CD4-positive, alpha-beta T cell treated with Interleukin-6 for 4 hours (primary cell): ENCODE results near the gene GDF15.

Experiments
- DNase-seq: peaks from one replicate; pipeline ENCODE4 v3.0.0-alpha.2; 2020; ENCODE audit warnings: mixed read lengths

GDF15 gene

GRCh38 chr19:18419699-18420460, 33.9 kb downstream of the GDF15 start:
- DNase-seq, result peak; percentile 59

- DNase-seq, result no peak
Observed at GRCh38 chr19:18420930-18421329, 35.0 kb downstream of the GDF15 start.

DNA sequence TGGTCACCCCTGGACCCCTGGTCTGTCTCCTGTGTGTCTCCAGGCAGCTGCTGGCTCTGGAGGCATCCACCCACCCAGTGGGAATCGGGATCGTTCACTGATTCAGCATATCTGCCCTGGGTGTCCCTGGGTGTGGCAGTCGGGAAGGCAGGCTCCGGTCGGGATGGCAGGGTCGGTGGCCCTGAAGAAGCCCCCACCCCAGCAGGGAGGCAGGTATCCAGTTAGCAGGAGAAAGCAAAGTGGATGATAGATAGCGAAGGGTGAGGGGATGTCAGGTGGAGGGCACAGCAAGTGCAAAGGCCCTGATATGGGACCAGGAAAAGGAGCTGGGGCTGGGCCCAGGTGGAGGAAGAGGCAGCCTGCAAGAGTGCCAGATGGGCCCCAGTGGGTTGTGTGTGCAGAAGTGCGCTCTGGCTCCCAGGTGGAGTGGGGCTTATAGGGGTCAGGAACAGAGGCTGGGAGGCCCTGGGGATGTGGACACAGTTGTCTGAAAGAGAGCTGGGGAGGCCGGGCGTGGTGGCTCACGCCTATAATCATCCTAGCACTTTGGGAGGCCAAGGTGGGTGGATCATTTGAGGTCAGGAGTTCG, 35.5 kb downstream of the GDF15 start:
- no peak for DNase-seq

DNA sequence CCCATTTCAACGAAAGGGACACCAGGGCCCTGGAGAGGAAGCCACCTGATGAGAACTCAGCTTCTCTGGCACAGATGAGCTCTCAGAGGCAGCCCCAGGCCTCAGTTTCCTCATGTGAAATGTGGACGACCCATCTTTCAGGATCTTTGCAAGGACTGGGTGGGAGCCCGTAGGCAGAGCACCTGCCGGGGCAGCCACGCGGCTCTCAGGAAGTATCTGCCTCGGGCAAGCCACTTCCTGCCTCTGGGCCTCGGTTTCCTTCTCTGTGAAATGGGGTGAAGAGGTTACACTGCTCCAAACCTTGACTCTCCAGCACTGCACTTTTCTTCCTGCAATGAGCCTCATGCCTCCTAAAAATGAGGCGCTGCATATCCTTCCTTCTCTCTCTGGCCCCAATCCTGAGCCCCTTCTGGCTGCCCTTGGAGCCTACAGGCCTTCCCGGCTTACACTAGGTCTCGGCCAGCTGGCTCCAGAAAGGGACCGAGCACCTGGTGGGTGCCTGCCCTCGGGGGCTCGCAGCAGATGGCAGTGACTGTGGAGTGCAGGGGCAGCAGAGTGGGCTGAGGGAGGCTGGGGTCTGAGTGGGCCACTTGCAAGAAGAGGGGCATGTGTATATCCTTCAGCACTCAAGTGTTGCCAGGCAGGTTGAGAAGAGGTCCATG, 36.7 kb downstream of the GDF15 start:
- DNase-seq, result peak; percentile 57

- DNase-seq, result no peak
Observed at GRCh38 chr19:18423258-18424020, 37.5 kb downstream of the GDF15 start.

GRCh38 chr19:18424122-18424889, 38.3 kb downstream of the GDF15 start:
- DNase-seq, result no peak

GRCh38 chr19:18424890-18425514, 39.0 kb downstream of the GDF15 start:
- DNase-seq, result no peak

- DNase-seq, result no peak
Observed at GRCh38 chr19:18425515-18426415, 39.8 kb downstream of the GDF15 start.

- no peak for DNase-seq
Observed at GRCh38 chr19:18426416-18426767, 40.4 kb downstream of the GDF15 start.

DNA sequence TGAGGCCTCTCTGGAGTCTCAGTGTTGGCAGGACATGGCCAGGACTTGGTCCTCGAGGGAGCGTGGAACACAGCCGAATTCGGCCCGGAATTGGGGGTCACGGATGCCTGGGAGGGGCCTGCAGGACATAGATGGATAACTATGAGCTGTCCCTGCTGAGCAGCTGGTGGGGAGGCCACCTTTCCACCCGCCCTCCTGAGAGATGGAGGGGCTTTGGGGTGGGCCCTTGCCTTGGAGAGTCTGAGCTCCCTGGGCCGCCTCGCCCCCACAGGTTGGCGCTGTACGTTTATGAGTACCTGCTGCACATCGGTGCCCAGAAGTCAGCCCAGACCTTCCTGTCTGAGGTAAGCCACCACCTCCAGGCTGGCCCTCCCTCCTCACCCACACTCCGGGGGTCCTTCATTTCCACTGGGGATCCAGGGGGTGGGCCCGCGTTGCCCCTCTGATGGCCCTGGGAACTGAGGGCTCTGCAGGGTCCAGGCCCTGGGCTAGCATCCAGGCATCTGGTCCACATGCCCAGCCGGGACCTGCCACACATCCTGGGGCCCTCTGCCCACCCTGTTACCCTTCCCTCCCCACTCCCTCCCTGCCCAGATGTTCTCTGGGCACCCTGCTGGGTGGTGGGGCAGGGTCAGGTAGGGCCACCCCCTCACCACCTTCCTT, 41.3 kb downstream of the GDF15 start:
- DNase-seq, result no peak

DNA sequence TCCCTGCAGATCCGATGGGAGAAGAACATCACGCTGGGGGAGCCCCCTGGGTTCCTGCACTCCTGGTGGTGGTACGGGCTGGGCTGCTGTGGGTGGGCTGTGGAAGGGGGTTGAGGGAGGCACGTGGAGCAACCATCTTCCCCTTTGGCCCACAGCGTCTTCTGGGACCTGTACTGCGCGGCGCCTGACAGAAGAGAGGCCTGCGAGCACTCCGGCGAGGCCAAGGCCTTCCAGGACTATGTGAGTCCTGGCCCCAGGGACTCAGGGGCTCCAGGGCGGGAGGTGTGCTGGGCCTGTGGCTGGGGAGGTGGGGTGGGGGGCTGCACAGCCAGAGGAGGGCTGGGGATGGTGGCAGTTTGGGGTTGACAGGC, 41.8 kb downstream of the GDF15 start:
- no peak for DNase-seq

- no peak for DNase-seq
Observed at GRCh38 chr19:18428173-18428786, 42.3 kb downstream of the GDF15 start.

GRCh38 chr19:18428787-18429674, 43.1 kb downstream of the GDF15 start:
- peak; percentile 85 for DNase-seq

DNA sequence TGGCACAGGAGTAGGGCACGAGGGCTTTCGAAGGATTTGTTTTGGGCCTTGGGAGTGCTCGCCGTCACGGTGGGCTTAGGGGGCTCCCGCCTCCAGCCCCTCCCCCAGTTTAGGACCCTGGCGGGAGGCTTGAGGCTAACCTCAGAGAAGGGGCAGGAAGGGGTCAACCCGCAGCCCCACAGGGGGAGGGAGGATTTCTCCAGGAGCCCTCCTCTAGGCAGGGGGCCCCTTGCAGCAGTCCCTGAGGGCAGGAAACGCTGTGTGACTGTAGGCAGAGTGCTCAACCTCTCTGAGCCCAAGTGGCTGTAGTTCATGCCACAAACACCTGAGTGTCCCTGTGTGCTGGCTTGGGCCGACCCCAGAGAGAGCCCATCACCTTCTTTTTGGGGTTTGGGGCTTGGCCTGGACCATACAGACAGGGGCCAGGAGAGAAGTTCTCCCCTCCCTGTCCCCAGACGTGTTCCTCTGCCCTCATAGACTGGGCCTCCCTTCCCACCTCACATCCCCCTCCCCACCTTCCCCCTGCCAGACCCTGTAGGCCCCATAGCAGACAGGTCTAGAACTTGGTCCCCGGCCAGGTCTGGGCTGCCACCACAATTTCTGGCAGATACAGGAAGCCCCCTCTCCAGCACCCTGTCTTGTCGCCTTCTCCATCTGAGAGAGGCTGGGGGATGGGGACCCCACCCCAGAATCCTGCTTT, 43.9 kb downstream of the GDF15 start:
- no peak for DNase-seq

- DNase-seq, result no peak
Observed at GRCh38 chr19:18430417-18431144, 44.6 kb downstream of the GDF15 start.

DNA sequence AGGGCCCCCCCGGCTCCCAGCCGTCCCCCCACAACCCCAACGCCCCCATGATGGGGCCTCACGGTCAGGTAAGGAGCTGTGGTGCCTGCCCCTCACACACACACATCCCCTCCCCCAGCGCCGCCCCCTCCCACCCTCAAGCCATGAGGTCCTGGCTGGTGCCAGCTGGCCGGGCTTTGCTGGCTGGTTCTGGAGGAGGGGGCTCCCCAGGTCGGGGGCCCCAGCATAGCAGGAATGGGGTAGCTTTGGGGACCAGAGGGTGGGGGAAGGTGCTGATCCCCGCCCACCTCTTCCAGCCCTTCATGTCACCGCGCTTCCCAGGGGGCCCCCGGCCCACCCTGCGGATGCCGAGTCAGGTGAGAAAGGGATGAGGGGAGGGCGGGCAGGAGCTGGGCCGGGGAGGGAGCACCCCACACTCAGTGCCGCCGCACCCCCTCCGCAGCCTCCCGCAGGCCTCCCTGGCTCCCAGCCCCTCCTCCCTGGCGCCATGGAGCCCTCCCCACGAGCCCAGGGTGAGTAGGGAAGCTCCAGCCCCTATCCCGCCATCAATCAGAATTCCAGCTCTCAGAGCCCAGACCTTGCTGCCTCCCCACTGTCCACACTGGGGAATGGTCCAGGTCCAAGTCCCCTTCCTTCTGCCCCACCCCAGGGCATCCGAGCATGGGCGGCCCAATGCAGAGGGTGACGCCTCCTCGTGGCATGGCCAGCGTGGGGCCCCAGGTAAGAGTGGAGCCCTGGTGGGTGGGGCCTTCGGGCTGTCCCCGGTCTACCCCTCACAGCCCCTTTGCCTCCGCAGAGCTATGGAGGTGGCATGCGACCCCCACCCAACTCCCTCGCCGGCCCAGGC, 45.6 kb downstream of the GDF15 start:
- DNase-seq, result no peak
